ENCODE data around the gene PRTN3.

The PRTN3 gene

DNA sequence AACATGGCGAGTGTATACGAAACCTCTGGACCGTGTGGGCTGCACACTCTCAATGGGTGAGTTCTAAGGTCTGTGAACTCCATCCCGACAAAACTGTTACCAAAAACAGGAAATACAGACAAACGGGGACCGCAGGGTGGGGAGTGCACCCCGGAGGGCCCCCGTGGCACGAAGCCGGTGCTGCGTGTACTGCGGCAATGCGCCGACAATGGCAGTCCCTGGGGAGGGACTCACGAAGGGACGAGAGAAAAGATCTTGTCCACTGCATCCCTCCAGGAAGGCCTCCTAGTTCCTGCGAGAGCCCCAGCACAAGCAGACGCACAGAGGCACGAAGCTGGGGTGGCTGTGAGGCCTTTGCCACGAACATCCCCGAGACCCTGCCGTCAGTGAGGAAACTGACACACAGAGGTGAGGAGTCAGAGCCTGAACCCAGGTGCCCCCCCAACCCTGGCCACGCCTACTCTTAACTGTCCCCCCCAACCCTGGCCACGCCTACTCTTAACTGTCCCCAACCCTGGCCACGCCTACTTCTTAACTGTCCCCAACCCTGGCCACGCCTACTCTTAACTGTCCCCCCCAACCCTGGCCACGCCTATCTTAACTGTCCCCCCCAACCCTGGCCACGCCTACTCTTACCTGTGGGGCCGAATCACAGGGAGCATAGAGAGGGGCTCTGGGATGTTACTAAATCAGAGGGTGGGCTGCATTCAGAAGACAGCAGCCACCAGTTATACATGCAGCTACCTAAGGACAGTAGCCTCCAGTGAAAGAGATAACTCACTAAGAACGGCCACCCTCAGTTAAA is 48.0 kb downstream of the PRTN3 start:
- Histone ChIP-seq H2AFZ (ENCODE audit: low read length) (no peak overlapping the region), H3K36me3 (replicated peaks in 1 of 2; ENCODE audit: control insufficient read depth in 2 of 2, insufficient read depth in 2 of 2, low read length in 2 of 2) (peaks cover 33 to 70% of the 10 kb centered on the region in 2 donors), H3K4ac (ENCODE audit: low read length) (no peak overlapping the region)

DNA sequence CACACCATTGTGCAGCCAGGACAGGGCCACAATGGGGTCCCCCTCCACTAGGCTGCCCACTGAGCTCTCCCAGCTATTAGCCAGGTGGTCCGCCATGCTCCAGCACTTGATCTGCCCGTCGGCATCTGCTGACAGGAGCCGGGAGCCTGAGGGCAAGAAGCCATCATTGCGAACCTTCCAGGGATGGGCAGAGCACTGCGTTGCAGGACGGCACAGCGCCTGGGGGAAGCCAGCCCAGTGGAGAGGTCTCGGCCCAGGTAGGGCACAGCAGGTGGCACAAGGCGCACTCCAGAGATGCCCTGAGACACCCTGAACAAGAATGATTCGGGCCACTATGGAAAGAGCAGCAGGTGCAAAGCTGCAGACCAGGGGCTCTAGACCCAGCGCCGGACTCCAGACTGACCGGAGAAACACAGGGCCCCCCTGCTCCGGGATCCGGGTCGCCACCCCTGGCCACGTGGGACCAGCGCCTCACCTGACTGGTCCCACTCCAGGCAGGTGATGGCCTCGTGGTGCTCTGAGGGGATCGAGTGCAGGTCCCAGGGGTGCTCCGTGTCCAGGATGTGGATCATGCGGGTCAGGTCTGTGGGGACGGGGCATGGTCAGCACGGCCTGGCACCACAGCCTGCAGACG is 49.0 kb downstream of the PRTN3 start:
- Histone ChIP-seq H3K9ac (ENCODE audit: low read depth, low read length, poor library complexity) (no peak overlapping the region), H2BK5ac (ENCODE audit: low read length) (peak overlapping the region; percentile 53), H4K8ac (ENCODE audit: low read depth, low read length) (no peak overlapping the region), H3K27ac (replicated peaks; ENCODE audit: low read length) (no peak overlapping the region), H3K27me3 (ENCODE audit: control insufficient read depth in 3 of 3, insufficient read depth in 3 of 3, low read depth in 1 of 3, low read length in 3 of 3) (no peaks in the 10 kb centered on the region), H3K18ac (ENCODE audit: low read length) (no peak overlapping the region), H3K4ac (ENCODE audit: low read length) (no peak overlapping the region), H2AK5ac (ENCODE audit: low read depth, low read length) (peak overlapping the region; percentile 74), H3K9me3 (replicated peaks in 1 of 2; ENCODE audit: control insufficient read depth in 2 of 2, insufficient read depth in 1 of 2, low read depth in 1 of 2, low read length in 2 of 2) (peaks cover 0 to 2% of the 10 kb centered on the region in 2 donors), H3K4me1 (ENCODE audit: control insufficient read depth in 2 of 2, insufficient read depth in 1 of 2, low read depth in 1 of 2, low read length in 2 of 2) (no peaks in the 10 kb centered on the region), H2BK15ac (ENCODE audit: low read length) (no peak overlapping the region), H3K23ac (ENCODE audit: low read depth, low read length, poor library complexity) (no peak overlapping the region), H4K91ac (ENCODE audit: low read depth, low read length, poor library complexity) (no peak overlapping the region), H3K4me2 (ENCODE audit: insufficient read depth, low read length, poor library complexity, severe bottlenecking) (no peak overlapping the region), H3K14ac (ENCODE audit: low read length) (no peak overlapping the region), H3K4me3 (ENCODE audit: low read length in 2 of 2) (no peak overlapping the region), H2AFZ (ENCODE audit: low read length) (no peak overlapping the region), H3K79me1 (ENCODE audit: low read depth, low read length) (peaks cover 16% of the 10 kb centered on the region), H2BK120ac (ENCODE audit: low read depth, low read length) (no peak overlapping the region), H2BK12ac (ENCODE audit: low read length) (no peak overlapping the region), H3K36me3 (replicated peaks in 1 of 2; ENCODE audit: control insufficient read depth in 2 of 2, insufficient read depth in 2 of 2, low read length in 2 of 2) (peaks cover 31 to 60% of the 10 kb centered on the region in 2 donors)
- WGBS, 2 donors (ENCODE audit: extremely low coverage in 2 of 2, insufficient read length in 2 of 2, insufficient replicate concordance in 1 of 2) = no CpG with 5 or more reads among the region's 26 CpGs
- no peak for DNase-seq (ENCODE audit: low spot score)

More for the DNA sequence above, 48.0 kb downstream of the PRTN3 start:
- Histone ChIP-seq H3K4me3 (ENCODE audit: low read length in 2 of 2) (no peak overlapping the region), H3K9ac (ENCODE audit: low read depth, low read length, poor library complexity) (peak overlapping the region; percentile 21), H3K18ac (ENCODE audit: low read length) (no peak overlapping the region), H3K27ac (replicated peaks; ENCODE audit: low read length) (no peak overlapping the region), H3K4me1 (ENCODE audit: control insufficient read depth in 2 of 2, insufficient read depth in 1 of 2, low read depth in 1 of 2, low read length in 2 of 2) (no peaks in the 10 kb centered on the region), H3K79me1 (ENCODE audit: low read depth, low read length) (peaks cover 16% of the 10 kb centered on the region), H4K91ac (ENCODE audit: low read depth, low read length, poor library complexity) (no peak overlapping the region), H4K8ac (ENCODE audit: low read depth, low read length) (no peak overlapping the region), H3K14ac (ENCODE audit: low read length) (no peak overlapping the region), H2BK12ac (ENCODE audit: low read length) (no peak overlapping the region), H3K9me3 (replicated peaks in 1 of 2; ENCODE audit: control insufficient read depth in 2 of 2, insufficient read depth in 1 of 2, low read depth in 1 of 2, low read length in 2 of 2) (peaks cover 0 to 2% of the 10 kb centered on the region in 2 donors), H2AK5ac (ENCODE audit: low read depth, low read length) (no peak overlapping the region), H2BK15ac (ENCODE audit: low read length) (no peak overlapping the region), H3K27me3 (ENCODE audit: control insufficient read depth in 3 of 3, insufficient read depth in 3 of 3, low read depth in 1 of 3, low read length in 3 of 3) (no peaks in the 10 kb centered on the region), H3K4me2 (ENCODE audit: insufficient read depth, low read length, poor library complexity, severe bottlenecking) (no peak overlapping the region), H2BK120ac (ENCODE audit: low read depth, low read length) (no peak overlapping the region), H2BK5ac (ENCODE audit: low read length) (peak overlapping the region; percentile 53), H3K23ac (ENCODE audit: low read depth, low read length, poor library complexity) (no peak overlapping the region)
- WGBS, 2 donors (ENCODE audit: extremely low coverage in 2 of 2, insufficient read length in 2 of 2, insufficient replicate concordance in 1 of 2) = no CpG with 5 or more reads among the region's 30 CpGs
- no peak for DNase-seq (ENCODE audit: low spot score)

DNA sequence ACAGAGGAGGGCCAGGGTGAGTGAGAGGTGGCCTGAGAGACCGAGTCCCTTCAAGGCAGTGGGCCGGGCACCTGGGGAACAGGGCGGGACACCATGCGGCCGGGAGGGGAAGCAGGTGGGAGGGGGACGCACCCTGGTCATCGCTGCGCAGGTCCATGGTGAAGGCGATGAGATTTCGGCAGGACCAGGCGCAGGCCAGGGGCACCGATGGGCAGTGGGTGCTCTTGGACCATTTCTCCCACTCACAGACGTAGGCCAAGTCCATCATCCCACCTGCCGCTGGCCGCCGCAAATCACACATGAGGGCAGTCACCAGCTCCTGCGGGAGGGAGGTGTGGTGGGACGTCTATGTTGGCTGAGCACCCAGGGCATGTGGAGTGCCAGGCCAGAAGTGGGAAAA is 50.0 kb downstream of the PRTN3 start:
- no peak for DNase-seq (ENCODE audit: low spot score)
- Histone ChIP-seq H3K4me2 (ENCODE audit: insufficient read depth, low read length, poor library complexity, severe bottlenecking) (no peak overlapping the region), H2AK5ac (ENCODE audit: low read depth, low read length) (no peak overlapping the region), H3K4ac (ENCODE audit: low read length) (no peak overlapping the region), H2BK15ac (ENCODE audit: low read length) (no peak overlapping the region), H3K23ac (ENCODE audit: low read depth, low read length, poor library complexity) (no peak overlapping the region), H2BK5ac (ENCODE audit: low read length) (no peak overlapping the region), H2BK120ac (ENCODE audit: low read depth, low read length) (no peak overlapping the region), H3K4me1 (ENCODE audit: control insufficient read depth in 2 of 2, insufficient read depth in 1 of 2, low read depth in 1 of 2, low read length in 2 of 2) (no peaks in the 10 kb centered on the region), H4K8ac (ENCODE audit: low read depth, low read length) (no peak overlapping the region), H3K14ac (ENCODE audit: low read length) (no peak overlapping the region), H3K79me1 (ENCODE audit: low read depth, low read length) (peaks cover 13% of the 10 kb centered on the region), H3K9me3 (replicated peaks in 1 of 2; ENCODE audit: control insufficient read depth in 2 of 2, insufficient read depth in 1 of 2, low read depth in 1 of 2, low read length in 2 of 2) (peaks cover 0 to 2% of the 10 kb centered on the region in 2 donors), H2BK12ac (ENCODE audit: low read length) (no peak overlapping the region), H4K91ac (ENCODE audit: low read depth, low read length, poor library complexity) (no peak overlapping the region), H3K27ac (replicated peaks; ENCODE audit: low read length) (no peak overlapping the region), H3K27me3 (ENCODE audit: control insufficient read depth in 3 of 3, insufficient read depth in 3 of 3, low read depth in 1 of 3, low read length in 3 of 3) (no peaks in the 10 kb centered on the region), H3K9ac (ENCODE audit: low read depth, low read length, poor library complexity) (peak overlapping the region; percentile 4), H2AFZ (ENCODE audit: low read length) (no peak overlapping the region), H3K4me3 (ENCODE audit: low read length in 2 of 2) (peak overlapping the region in 1 of 2 donors; percentile 29), H3K36me3 (replicated peaks in 1 of 2; ENCODE audit: control insufficient read depth in 2 of 2, insufficient read depth in 2 of 2, low read length in 2 of 2) (peaks cover 26 to 50% of the 10 kb centered on the region in 2 donors), H3K18ac (ENCODE audit: low read length) (no peak overlapping the region)
- no CpG with 5 or more reads among the region's 18 CpGs for WGBS, 2 donors (ENCODE audit: extremely low coverage in 2 of 2, insufficient read length in 2 of 2, insufficient replicate concordance in 1 of 2)

Measured in neuronal stem cell (in vitro differentiated cells).